MM.1S (cell line): ENCODE measurements around the gene DIPK1C.

Source experiments
- EZH2 ChIP-seq: fragments of 300-600 bp; sonication (generic); optimal IDR thresholded peaks from 2 replicates; pipeline ENCODE3; 2017; ENCODE audit warnings: low read depth, mild to moderate bottlenecking, antibody characterized with exemption, low read length, mixed read lengths
- EZH2phosphoT487 ChIP-seq: fragments of 300-600 bp; sonication (generic); IDR thresholded peaks from 2 replicates; pipeline ENCODE4 v1.6.1; 2018; ENCODE audit warnings: antibody characterized with exemption, low read length
- TF ChIP-seq, protein P1 (sequence below): fragments of 300-600 bp; sonication (generic); IDR thresholded peaks from 2 replicates; pipeline ENCODE4 v1.5.1; 2016; ENCODE audit warnings: antibody characterized with exemption, low read length, mixed read lengths

DNA sequence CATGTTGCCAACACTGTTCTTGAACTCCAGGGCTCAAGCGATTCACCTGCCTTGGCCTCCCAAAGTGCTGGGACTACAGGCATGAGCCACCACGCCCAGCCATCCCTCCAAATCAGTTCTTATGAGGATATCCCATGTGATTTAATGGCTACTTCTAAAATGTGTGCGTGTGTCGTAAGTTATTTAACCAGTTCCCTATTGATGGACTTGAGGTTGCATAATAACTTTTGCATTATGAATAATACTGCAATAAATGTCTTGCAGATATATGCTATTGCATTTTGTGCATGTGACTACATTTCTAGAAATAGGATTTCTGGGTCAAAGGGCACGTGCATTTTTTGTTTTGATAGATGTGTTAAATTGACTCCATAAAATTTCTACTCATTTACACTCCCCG, 19.0 kb downstream of the DIPK1C start:
- TF ChIP-seq, protein P1, sequence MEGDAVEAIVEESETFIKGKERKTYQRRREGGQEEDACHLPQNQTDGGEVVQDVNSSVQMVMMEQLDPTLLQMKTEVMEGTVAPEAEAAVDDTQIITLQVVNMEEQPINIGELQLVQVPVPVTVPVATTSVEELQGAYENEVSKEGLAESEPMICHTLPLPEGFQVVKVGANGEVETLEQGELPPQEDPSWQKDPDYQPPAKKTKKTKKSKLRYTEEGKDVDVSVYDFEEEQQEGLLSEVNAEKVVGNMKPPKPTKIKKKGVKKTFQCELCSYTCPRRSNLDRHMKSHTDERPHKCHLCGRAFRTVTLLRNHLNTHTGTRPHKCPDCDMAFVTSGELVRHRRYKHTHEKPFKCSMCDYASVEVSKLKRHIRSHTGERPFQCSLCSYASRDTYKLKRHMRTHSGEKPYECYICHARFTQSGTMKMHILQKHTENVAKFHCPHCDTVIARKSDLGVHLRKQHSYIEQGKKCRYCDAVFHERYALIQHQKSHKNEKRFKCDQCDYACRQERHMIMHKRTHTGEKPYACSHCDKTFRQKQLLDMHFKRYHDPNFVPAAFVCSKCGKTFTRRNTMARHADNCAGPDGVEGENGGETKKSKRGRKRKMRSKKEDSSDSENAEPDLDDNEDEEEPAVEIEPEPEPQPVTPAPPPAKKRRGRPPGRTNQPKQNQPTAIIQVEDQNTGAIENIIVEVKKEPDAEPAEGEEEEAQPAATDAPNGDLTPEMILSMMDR = no peak
- TF ChIP-seq EZH2 (no peak), EZH2phosphoT487 (no peak)
